GM21367 (cell line): ENCODE data around the gene CD28.
"Not testable (repeated sequence)": the region's sequence is repeated elsewhere in the genome, so short reads cannot be mapped to it uniquely, and the experiment has no call there.

ENCODE experiments used
- ATAC-seq: cut with Tn5 transposase; IDR thresholded peaks from one replicate; pipeline ENCODE4 v1.9.1; 2021; ENCODE audit not compliant: unreplicated experiment

Gene CD28

GRCh38 chr2:203781151-203781550 is 74.7 kb downstream of the CD28 start:
- ATAC-seq = no peak

- peak; percentile 80 for ATAC-seq
Observed at GRCh38 chr2:203782262-203782976, 76.0 kb downstream of the CD28 start.

- ATAC-seq = no peak
Observed at GRCh38 chr2:203783496-203784203, 77.2 kb downstream of the CD28 start.

GRCh38 chr2:203784710-203785270 is 78.4 kb downstream of the CD28 start:
- not testable (repeated sequence) for ATAC-seq

GRCh38 chr2:203785391-203786110 is 79.1 kb downstream of the CD28 start:
- not testable (repeated sequence) for ATAC-seq

- ATAC-seq = no peak
Observed at GRCh38 chr2:203786549-203787351, 80.3 kb downstream of the CD28 start.

GRCh38 chr2:203787979-203788378 is 81.5 kb downstream of the CD28 start:
- ATAC-seq = no peak
